ENCODE data around the gene DTNBP1.

DTNBP1 gene

GRCh38 chr6:15515226-15515625 lies 147.6 kb downstream of the DTNBP1 start:
- no peak for DNase-seq (ENCODE audit: low read depth)

- DNase-seq (ENCODE audit: low read depth) = no peak
These were observed 148.8 kb downstream of the DTNBP1 start for GRCh38 chr6:15513801-15514711.

GRCh38 chr6:15513131-15513771 lies 149.6 kb downstream of the DTNBP1 start:
- no peak for DNase-seq (ENCODE audit: low read depth)

GRCh38 chr6:15512721-15513120 lies 150.1 kb downstream of the DTNBP1 start:
- no peak for DNase-seq (ENCODE audit: low read depth)

- DNase-seq (ENCODE audit: low read depth) = no peak
These were observed 150.7 kb downstream of the DTNBP1 start for GRCh38 chr6:15512126-15512525.

- no peak for DNase-seq (ENCODE audit: low read depth)
These were observed 151.3 kb downstream of the DTNBP1 start for GRCh38 chr6:15511248-15512125.

- no peak for DNase-seq (ENCODE audit: low read depth)
These were observed 152.1 kb downstream of the DTNBP1 start for GRCh38 chr6:15510536-15511247.

- no peak for DNase-seq (ENCODE audit: low read depth)
These were observed 152.7 kb downstream of the DTNBP1 start for GRCh38 chr6:15510121-15510520.

GRCh38 chr6:15509335-15509933 lies 153.4 kb downstream of the DTNBP1 start:
- DNase-seq (ENCODE audit: low read depth) = no peak

- no peak for DNase-seq (ENCODE audit: low read depth)
These were observed 153.9 kb downstream of the DTNBP1 start for GRCh38 chr6:15508931-15509330.

- no peak for DNase-seq (ENCODE audit: low read depth)
These were observed 154.4 kb downstream of the DTNBP1 start for GRCh38 chr6:15508441-15508871.

GRCh38 chr6:15507746-15508145 lies 155.1 kb downstream of the DTNBP1 start:
- DNase-seq (ENCODE audit: low read depth) = no peak

- DNase-seq (ENCODE audit: low read depth) = no peak
These were observed 155.6 kb downstream of the DTNBP1 start for GRCh38 chr6:15507221-15507620.

- DNase-seq (ENCODE audit: low read depth) = no peak
These were observed 156.8 kb downstream of the DTNBP1 start for GRCh38 chr6:15506066-15506465.

- DNase-seq (ENCODE audit: low read depth) = no peak
These were observed 157.3 kb downstream of the DTNBP1 start for GRCh38 chr6:15505463-15505918.

GRCh38 chr6:15504581-15505350 lies 158.1 kb downstream of the DTNBP1 start:
- no peak for DNase-seq (ENCODE audit: low read depth)

- no peak for DNase-seq (ENCODE audit: low read depth)
These were observed 158.8 kb downstream of the DTNBP1 start for GRCh38 chr6:15504040-15504495.

- DNase-seq (ENCODE audit: low read depth) = no peak
These were observed 159.5 kb downstream of the DTNBP1 start for GRCh38 chr6:15503346-15503680.

GRCh38 chr6:15502446-15503345 lies 160.1 kb downstream of the DTNBP1 start:
- DNase-seq (ENCODE audit: low read depth) = no peak
